Left lobe of liver (tissue), 2 donors: ENCODE measurements around the gene PID1. TPM values are rescaled to one million over a fixed set of nuclear protein-coding genes. Genes with fewer than 3 reads are reported as not detected.

Experiments
- ATAC-seq: fragments of 200-7000 bp; cut with Tn5 transposase; one replicate; pipeline ENCODE4 v1.9.1; 2020; ENCODE audit warnings: mild to moderate bottlenecking, moderate library complexity
- DNase-seq: peaks from one replicate; pipeline ENCODE4 v3.0.0-alpha.2; 2020; ENCODE audit warnings: low spot score
- total RNA-seq: library from RNA; stranded (reverse); gene quantifications from one replicate; pipeline ENCODE4 v1.2.1, GENCODE V29; 2021
- donor health status: DM: no; HTN: no; CAD: no; lungs with moderate emphysema.
- donor health status: DM: no; HTN: yes; CAD: no.

Gene PID1
- total RNA-seq, 1 donor from 2014 or later: 83.3 TPM

DNA sequence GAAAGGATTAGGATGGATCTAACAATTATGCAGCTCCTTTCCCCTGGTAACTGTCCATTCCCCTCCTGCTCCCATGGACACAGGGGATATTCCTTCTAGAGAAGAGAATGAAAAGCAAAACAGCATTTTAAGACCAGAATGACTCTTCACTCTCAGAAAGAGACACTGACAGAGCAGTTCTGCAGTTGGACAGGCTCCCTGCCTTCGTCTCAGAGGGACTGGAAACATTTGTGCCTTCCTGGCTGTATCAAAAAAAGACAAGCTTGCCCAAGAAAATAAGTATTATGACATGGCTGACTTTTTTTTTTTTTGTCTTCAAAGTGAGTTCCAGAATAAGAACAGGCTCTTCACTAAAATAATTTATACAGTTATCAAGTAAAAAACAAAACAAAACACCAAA lies 9.5 kb downstream of the PID1 start:
- no peak for ATAC-seq
- no peak for DNase-seq

DNA sequence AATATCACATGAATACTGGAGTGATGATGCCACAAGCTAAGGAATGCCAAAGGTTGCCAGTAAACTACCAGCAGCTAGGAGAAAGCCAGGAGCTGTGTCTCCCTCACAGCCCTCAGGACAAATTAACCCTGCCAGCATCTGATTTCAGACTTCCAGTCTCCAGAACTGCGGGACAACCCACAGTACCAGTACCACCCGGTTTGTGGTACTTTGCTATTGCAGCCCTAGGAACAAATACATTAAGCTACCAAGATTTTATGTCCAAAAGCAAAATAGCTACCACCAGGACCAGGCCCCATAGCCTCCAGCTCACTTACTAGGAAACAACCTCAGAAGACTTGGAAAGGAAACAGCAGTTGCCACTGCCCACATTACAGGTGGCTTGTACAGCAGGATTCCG lies 10.0 kb downstream of the PID1 start:
- no peak for ATAC-seq
- DNase-seq: no peak

DNA sequence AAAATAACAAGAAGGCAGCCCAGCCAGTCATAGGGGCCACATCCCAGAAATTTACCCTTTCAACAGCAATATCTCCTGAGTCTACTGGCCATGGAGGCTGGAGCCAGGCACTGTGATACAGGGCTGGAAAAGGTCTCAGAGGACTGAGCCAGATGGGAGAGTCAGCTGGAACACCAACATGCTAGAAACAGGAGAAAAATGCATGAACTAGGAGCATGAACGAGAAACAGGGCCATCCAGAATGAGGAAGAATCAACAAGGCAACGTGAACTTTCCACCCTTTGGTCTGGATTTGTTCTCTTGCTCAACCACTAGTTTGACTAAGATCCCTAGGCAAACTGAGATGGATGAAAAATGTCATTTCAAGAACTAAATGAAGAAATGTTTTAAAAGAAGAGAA lies 13.1 kb downstream of the PID1 start:
- DNase-seq (peak; percentile 69), ATAC-seq (peak; percentile 90)

DNA sequence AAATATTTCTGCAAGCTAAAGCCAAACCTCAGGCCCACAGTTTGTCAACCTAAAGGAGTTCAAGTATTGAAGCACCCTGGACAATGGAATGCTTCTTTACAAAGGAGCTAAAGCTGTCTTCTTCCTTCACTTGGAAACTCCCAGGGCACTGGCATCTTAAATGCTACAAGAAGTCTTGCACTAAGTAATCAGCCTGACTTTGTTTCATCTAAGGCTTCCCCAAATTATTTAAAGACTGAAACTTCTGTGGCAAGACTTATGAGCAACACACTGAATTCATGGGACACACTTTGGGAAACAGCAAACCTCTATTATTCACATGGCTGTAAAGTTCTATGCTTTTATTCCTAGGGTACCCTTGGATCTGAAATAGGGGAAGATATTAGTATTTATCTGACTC lies 14.7 kb downstream of the PID1 start:
- ATAC-seq (no peak), DNase-seq (no peak)

DNA sequence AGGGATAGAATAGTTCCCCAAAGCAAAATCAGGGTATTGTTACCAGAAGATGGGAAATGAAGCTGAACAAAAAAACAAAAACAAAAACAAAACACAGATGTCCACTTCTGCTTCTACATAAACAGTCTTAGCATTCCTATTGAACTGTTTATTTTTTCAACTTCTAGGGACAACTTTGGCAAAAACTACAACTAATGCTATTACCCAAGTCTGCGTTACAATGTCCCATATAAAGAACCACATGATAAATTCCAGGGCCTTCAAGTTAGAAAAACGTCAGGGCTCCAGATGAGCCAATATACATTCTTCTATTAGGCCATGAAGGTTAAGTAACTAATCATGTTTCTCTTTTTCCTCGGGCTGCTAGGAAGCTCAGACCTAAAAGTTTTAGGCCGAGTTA lies 16.9 kb downstream of the PID1 start:
- no peak for DNase-seq
- ATAC-seq: no peak

DNA sequence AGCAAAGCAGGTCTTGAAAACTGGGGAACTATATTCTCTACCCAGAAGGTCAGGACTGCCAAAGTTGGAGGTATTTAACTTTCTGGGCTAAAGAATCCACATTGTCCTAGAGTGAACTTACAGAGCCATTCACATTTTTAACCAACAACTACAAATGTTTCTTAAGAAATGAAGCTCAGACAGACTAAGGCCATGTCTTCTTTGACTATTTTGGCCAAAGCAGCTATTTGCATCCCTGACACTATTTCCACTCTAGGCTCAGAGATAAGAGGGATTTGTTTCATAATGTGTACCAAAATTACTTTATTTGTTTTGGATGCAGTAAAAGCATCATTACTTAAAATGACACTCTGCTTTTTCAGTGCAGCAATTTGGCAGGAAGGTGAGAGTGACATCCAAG lies 18.1 kb downstream of the PID1 start:
- no peak for DNase-seq
- peak; percentile 39 for ATAC-seq

DNA sequence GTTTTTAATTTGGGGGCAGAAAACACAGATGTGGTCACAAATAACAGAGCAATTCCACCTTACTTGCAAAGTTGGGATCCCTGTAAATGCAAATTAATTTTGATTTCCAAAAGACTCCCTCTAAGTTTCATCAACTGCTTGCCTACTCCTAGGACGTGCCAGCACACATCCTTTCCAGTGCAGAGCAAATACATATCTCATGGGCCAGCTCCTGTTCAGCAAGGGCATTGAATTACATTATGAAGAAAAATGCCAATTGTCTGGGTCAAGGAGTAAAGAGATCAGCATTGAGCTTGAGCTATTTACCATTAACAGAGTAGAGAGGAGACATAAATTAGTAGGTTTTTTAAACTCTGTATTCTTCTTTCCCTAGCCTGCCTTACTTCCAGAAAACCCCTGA lies 18.8 kb downstream of the PID1 start:
- no peak for ATAC-seq

DNA sequence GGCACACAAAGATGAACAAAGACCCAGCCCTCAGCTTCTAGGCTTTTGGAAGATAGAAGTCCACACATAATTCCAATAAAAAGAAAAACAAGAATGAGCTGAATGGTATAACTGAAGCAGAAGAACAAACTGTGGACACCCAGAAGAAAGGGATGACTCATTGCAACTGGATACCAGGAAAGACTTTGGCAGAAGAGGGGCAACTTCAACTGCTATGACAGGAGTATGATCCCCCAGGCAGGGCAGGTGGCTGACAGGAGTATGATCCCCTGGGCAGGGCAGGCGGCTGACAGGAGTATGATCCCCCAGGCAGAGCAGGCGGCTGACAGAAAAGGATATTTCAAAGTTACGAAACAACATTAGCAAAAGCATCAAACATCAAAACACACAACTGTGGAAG lies 21.6 kb downstream of the PID1 start:
- DNase-seq (no peak), ATAC-seq (no peak)

More for the DNA sequence above, 18.8 kb downstream of the PID1 start:
- DNase-seq: no peak

DNA sequence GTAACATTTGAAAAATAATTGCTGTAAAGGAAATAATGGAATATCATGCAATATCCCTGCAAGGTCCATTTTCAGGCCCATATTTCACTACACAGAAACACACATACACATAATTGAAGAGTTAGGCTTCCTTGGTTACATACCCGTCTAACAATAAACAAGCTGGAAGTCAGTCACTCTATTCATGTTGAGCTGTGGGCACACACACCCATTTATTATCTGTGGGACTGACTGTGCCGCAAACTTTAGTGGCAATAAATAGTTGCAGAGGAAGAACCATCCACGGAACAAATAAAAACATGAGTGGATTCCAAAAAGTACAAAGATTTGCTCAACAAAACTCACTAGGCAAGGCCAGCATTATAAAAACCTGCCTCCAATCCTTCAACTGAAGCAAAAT lies 24.8 kb downstream of the PID1 start:
- ATAC-seq (peak; percentile 49), DNase-seq (no peak)

DNA sequence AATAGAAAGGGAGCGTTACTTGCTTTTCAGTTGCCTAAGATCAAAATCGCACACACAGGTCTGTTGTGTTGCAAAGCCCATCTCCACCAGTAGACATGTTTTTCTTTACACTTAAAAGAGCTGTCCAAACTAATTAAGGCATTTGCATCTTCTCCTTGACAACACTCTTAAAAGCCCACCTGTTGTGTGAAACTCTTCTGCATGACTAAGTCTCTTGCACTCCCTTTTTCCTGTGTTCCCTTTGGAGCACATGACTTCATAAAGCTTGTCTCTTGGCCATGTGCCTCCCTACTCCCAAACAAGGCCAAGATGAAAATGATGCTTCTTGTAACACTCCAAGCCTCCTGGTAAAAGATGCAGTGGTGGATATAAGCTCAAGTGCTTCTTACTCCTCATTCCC lies 26.1 kb downstream of the PID1 start:
- ATAC-seq (no peak), DNase-seq (no peak)

DNA sequence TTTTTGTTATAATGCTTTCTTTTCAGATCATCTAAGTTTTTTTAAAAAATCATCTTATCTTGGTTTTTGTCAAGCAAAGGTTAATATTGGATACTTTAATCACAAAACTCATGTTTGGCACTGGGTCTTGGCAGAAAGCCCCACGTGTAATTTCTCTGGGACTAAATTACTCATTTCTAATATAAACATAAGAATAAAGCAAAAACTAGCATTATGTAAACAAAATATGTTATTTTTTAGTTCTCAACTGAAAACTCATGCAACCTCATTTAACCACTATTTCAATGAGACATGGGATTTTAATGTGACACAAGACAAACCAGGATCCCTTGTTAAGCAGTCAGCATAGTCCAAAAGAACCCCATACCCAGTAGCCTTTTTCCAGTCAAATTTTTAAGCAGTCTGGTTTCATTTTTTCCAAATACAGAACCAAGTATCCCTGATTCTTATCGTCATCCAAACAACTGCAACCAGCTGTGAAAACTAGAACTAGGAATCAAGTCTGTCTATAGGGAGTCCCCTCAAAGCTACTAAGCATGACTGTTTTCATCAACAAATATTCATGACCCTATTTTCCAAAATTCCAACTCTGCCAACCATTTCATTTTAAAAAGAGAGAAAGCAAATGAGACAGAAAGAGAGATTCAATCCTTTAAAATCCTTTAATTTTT lies 27.1 kb downstream of the PID1 start:
- no peak for ATAC-seq
- DNase-seq: no peak

DNA sequence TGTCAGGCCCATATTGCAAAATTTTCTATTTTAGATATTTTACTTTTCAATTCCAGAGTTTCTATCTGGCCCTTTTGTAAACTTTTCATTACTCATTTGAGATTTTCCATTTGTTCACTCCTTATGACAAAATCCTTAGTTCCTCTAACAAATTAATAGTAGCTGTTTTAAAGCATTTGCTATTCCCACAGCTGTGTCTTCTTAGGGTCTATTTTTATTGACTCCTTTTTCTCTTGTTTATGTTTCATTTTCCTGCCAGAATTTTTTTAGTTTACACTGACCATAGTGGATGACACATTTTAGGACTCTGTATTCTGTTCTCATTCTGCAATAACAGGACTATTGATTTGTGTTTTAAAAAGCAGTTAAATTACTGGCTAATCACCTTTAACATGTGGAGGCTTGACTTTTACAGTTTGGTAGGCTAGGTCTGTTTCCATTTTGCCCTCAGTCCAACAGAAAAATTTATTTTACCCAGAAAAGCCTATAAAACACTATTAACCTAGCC lies 30.0 kb downstream of the PID1 start:
- ATAC-seq: peak; percentile 53
- DNase-seq: no peak

DNA sequence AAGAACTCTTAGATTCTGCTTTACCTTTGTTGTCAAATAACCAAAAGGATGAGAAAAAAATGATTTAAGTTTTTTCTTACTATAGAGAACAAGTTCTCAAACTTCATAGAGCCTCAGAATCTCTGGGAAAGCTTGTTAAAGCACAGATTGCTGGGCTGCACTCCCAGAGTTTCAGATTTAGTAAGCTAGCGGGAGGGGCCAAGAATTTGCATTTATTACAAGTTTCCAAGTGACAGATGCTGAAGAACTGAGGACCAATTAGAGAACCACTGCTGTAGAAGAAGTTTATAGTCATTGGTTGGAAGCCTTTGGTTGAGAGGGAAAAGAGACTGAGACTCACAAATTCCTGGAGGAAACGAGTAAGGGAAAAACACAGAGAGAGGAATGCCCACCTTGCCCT lies 32.1 kb downstream of the PID1 start:
- ATAC-seq: no peak
- DNase-seq: no peak

DNA sequence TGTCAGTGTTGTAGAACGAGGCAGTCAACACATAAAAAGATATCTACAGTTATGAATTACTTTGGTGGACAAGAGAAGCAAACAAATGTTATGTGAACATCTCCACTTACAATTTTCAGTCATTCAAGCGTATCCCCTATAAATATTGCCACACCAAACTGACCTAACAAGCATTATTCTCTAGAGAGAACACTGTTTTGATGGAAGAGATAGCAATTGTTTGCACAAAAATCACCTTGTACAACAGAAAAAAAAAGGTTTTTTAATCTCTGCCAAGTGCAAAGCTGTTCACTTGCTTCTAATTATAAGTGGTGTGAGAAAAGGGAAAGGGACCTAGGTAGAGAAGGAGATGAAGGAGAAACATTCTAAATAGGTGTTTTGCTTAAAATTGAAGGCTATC lies 33.8 kb downstream of the PID1 start:
- peak; percentile 51 for ATAC-seq
- no peak for DNase-seq

DNA sequence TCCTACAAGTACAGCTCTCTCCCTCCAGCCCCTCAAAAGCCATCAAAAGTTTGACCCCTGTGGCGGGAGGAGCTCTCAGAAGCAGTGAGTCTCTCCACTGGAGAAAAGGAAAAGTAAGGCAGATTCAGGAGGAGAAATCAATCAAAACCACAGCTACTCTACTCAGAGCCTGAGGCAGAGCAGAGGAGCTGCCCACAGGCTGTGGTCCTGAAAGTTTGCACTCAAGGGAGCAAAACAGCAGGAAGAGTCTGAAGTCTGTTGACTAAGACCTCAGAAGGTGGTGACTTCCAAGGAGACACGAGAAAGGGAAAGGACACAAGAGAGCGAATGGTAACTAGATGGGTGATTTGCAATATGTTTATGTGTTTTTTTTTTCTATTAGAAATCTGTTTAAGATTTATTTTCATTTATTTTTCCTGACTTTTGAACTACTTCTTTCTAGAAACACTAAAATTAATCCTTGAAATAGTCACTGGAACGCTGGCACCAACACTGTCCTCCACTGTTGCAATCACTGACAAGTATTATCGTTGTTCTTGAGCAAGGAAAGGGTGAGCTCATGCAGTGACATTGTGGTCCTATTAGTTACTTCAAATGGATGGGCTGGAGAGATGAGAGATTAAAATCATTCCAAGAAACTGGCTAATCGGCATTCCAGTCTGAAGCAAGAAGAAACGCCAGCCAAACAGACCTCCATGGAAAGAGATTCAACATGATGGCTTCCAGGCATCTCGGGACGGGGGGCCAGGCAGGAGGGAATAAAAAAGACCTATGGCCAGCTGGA lies 35.8 kb downstream of the PID1 start:
- DNase-seq (no peak), ATAC-seq (peak; percentile 39)

DNA sequence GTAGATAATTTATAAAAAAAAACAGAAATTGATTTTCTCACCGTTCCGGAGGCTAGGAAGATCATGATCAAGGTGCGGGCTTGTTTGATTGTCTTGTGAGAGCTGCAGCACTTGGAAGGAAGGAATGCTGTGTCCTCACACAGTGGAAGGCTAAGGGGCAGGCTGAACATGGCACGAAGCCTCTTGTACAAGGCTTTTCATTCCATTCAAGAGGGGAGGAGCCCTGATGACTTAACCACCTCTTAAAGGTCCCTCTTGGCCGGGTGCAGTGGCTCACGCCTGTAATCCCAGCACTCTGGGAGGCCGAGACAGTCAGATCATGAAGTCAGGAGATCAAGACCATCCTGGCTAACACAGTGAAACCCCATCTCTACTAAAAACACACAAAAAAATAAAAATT lies 39.2 kb downstream of the PID1 start:
- ATAC-seq (no peak), DNase-seq (no peak)

DNA sequence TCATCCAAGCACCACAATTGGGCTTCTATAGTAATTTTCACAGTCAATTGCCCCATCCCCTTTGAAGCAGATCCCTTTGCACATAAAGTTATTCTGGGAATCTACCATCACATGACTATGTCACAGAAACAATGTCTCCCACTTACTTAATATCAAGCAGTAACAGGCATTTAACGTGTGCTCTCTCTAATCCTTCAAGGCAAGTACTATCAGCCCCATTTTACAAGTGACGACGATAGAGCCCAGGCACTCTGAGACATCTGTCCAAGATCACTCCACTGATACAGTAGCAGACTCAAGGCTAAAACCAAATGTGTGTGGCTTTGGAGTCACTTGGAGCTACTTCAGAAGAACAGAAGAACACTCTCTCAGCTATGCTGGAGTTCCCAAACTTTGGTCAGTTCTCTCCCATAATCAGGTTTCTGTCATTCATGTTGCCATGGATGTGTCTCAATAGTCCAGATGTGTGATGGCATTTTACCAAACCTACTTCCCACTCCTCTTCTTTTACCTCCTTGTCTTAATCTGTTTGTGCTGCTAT lies 39.7 kb downstream of the PID1 start:
- DNase-seq: no peak
- ATAC-seq: no peak

DNA sequence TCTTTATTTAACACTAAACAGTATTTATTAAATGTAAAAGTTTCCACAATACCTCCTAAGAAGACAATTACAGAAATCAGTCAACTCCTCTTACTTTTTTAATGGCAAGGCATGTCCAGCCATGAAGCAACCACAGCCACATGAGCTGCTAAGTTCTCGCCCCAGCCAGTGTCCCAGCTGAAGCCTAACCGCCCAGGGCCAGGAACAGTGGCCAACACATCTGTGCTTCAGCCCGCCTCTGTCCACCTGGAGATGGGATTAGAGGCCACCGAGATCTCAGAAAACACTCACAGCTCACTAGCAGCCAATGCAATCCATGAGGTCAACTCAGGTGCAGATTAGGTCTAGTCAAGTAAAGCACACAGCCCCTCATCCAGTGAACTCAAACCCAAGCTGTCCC lies 40.2 kb downstream of the PID1 start:
- DNase-seq (no peak), ATAC-seq (peak; percentile 74)

DNA sequence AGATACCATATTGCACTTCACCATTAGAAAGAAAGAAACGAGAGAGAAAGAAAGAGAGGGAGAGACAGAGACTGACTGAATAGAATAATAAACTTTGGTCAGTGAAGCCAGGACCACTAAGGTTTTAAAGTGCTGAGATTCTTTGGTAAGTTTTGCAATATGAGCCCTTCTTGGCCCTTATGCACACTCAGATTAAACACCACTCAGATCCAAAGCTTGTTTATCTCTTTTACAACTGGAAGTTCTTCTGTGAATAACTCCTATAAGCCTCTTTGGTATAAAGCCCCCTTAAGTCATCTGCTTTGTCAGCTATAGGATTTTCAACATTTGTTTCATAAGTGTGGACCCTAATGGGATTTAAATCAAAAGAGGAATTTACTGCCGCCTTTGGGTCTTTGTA lies 40.8 kb downstream of the PID1 start:
- DNase-seq (no peak), ATAC-seq (peak; percentile 19)

DNA sequence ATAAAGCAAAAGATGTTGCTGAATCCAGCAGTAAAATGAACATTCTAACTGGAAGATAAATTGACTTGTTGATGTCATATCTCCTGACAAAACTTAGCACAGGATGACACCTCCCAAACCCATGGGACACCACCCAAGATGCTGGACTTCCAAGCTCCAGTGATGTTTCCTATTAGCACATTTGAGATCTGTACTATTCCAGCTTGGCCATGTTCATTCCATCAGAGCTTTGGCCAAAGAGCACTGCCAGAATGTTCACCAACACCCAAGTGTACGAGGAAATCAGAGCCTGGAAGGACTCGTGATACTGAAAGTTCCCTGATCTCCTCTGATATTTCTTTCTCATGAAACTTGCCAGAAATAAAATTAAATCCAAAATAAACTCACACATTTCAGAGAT lies 44.7 kb downstream of the PID1 start:
- DNase-seq: no peak

DNA sequence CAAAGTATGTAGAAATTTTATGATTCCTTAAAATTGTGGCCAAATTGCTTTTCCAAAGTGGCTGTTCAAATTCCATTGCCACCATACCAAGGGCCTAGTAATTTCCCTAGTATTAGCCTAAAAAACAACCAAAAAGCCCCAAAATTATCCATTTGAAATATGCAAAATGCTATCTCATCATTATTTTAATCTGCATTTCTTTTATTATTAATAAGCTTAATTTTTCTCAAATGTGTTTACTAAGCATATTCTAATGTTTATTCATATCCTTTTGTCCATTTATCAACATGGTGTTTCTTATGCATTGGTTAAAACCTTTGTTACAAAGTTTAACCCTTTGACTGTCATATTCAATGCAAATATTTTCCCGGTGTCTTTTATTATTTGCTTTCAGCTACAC lies 48.0 kb downstream of the PID1 start:
- ATAC-seq: no peak
- no peak for DNase-seq

More for the DNA sequence above, 44.7 kb downstream of the PID1 start:
- ATAC-seq: no peak

DNA sequence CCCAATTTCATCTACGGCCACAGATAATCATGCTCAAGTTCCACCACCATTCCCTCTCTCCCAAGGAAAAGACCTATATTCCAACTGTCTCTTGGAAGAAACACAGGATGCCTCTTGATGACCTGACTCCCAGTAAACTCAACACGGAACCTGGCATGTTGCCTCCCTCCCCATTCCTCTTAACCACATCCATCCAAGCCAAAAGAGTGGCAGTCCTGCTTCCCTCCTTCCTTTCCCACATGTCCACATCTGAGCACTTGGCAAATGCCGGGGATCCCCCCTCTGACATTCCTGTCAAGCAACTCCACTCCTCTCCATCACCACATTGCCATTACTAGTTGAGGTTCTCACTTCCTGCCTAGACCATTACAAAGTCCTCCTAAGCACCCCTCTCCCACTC lies 49.4 kb downstream of the PID1 start:
- DNase-seq (no peak), ATAC-seq (no peak)
